GM23248 (cell line): ENCODE data around the gene OR4E1.

Experiments used
- EZH2 ChIP-seq: fragments of 200-600 bp; sonication (generic); IDR thresholded peaks from 2 replicates; pipeline ENCODE4 v1.6.1; 2018; ENCODE audit warnings: antibody characterized with exemption, mild to moderate bottlenecking; ENCODE audit not compliant: insufficient read depth, poor library complexity, severe bottlenecking
- EZH2phosphoT487 ChIP-seq: fragments of 200-600 bp; sonication (generic); IDR thresholded peaks from 2 replicates; pipeline ENCODE4 v1.6.1; 2018; ENCODE audit warnings: antibody characterized with exemption, moderate library complexity, mild to moderate bottlenecking, low read depth; ENCODE audit not compliant: insufficient read depth

- TF ChIP-seq EZH2phosphoT487 (no peak), EZH2 (no peak)
Measured at GRCh38 chr14:21654215-21654614, 19.4 kb downstream of the OR4E1 start.
